HEK293 (cell line): ENCODE data around the gene CCND3.
A peak's percentile ranks its signal among the peaks of the same experiment; 100 is the strongest.

Experiments used
- GLI4 ChIP-seq: fragments of 450-650 bp; formaldehyde crosslinking; IDR thresholded peaks from 2 replicates; pipeline ENCODE4 v1.5.1; 2016; ENCODE audit warnings: missing biosample characterization, missing genetic modification characterization
- IKZF3 ChIP-seq: fragments of 450-650 bp; IDR thresholded peaks from 2 replicates; pipeline ENCODE4 v1.5.0; 2018; ENCODE audit warnings: missing biosample characterization, mild to moderate bottlenecking, missing genetic modification characterization, moderate library complexity
- MYNN ChIP-seq: fragments of 450-650 bp; formaldehyde crosslinking; IDR thresholded peaks from 2 replicates; pipeline ENCODE4 v1.5.1; 2016; ENCODE audit warnings: missing biosample characterization, missing genetic modification characterization, borderline replicate concordance
- OVOL3 ChIP-seq: fragments of 450-650 bp; formaldehyde crosslinking; IDR thresholded peaks from 2 replicates; pipeline ENCODE4 v1.5.1; 2016; ENCODE audit warnings: missing biosample characterization, missing genetic modification characterization
- WT1 ChIP-seq: fragments of 450-650 bp; formaldehyde crosslinking; IDR thresholded peaks from 2 replicates; pipeline ENCODE4 v1.5.1; 2016; ENCODE audit warnings: missing biosample characterization, missing genetic modification characterization
- ZBTB17 ChIP-seq: fragments of 450-650 bp; formaldehyde crosslinking; IDR thresholded peaks from 2 replicates; pipeline ENCODE4 v1.5.1; 2016; ENCODE audit warnings: missing biosample characterization, missing genetic modification characterization
- ZBTB48 ChIP-seq: fragments of 450-650 bp; formaldehyde crosslinking; IDR thresholded peaks from 2 replicates; pipeline ENCODE4 v1.5.1; 2016; ENCODE audit warnings: missing biosample characterization, missing genetic modification characterization
- ZBTB49 ChIP-seq: fragments of 450-650 bp; formaldehyde crosslinking; IDR thresholded peaks from 2 replicates; pipeline ENCODE4 v1.5.1; 2016; ENCODE audit warnings: missing biosample characterization, missing genetic modification characterization, low read depth
- ZBTB7A ChIP-seq: fragments of 450-650 bp; formaldehyde crosslinking; IDR thresholded peaks from 2 replicates; pipeline ENCODE4 v1.5.1; 2016; ENCODE audit warnings: low read depth, missing biosample characterization, missing genetic modification characterization
- ZFHX2 ChIP-seq: fragments of 450-650 bp; formaldehyde crosslinking; conservative IDR thresholded peaks from 2 replicates; pipeline ENCODE4 v1.5.1; 2016; ENCODE audit warnings: missing biosample characterization, missing genetic modification characterization
- ZNF146 ChIP-seq: fragments of 450-650 bp; formaldehyde crosslinking; IDR thresholded peaks from 2 replicates; pipeline ENCODE4 v1.5.1; 2016; ENCODE audit warnings: missing biosample characterization, missing genetic modification characterization
- ZNF157 ChIP-seq: fragments of 450-650 bp; formaldehyde crosslinking; IDR thresholded peaks from 2 replicates; pipeline ENCODE4 v1.5.1; 2016; ENCODE audit warnings: missing biosample characterization, missing genetic modification characterization
- ZNF16 ChIP-seq: fragments of 450-650 bp; formaldehyde crosslinking; IDR thresholded peaks from 2 replicates; pipeline ENCODE4 v1.5.1; 2016; ENCODE audit warnings: low read depth, missing biosample characterization, missing genetic modification characterization
- ZNF174 ChIP-seq: fragments of 450-650 bp; formaldehyde crosslinking; IDR thresholded peaks from 2 replicates; pipeline ENCODE4 v1.5.0; 2017; ENCODE audit warnings: missing biosample characterization, mild to moderate bottlenecking, missing genetic modification characterization
- ZNF211 ChIP-seq: fragments of 450-650 bp; formaldehyde crosslinking; IDR thresholded peaks from 2 replicates; pipeline ENCODE4 v1.5.1; 2016; ENCODE audit warnings: low read depth, missing biosample characterization, missing genetic modification characterization
- ZNF266 ChIP-seq: fragments of 450-650 bp; formaldehyde crosslinking; IDR thresholded peaks from 2 replicates; pipeline ENCODE4 v1.5.1; 2016; ENCODE audit warnings: missing biosample characterization, missing genetic modification characterization, low read depth
- ZNF335 ChIP-seq: fragments of 450-650 bp; formaldehyde crosslinking; conservative IDR thresholded peaks from 2 replicates; pipeline ENCODE4 v1.5.1; 2016; ENCODE audit warnings: missing biosample characterization, missing genetic modification characterization
- ZNF37A ChIP-seq: fragments of 450-650 bp; IDR thresholded peaks from 2 replicates; pipeline ENCODE4 v1.5.1; 2018; ENCODE audit warnings: missing biosample characterization, missing genetic modification characterization
- ZNF473 ChIP-seq: fragments of 450-650 bp; formaldehyde crosslinking; IDR thresholded peaks from 2 replicates; pipeline ENCODE4 v1.5.1; 2017; ENCODE audit warnings: missing biosample characterization, missing genetic modification characterization
- ZNF654 ChIP-seq: fragments of 450-650 bp; formaldehyde crosslinking; IDR thresholded peaks from 2 replicates; pipeline ENCODE4 v1.5.1; 2016; ENCODE audit warnings: low read depth, missing biosample characterization, missing genetic modification characterization
- ZNF785 ChIP-seq: fragments of 450-650 bp; formaldehyde crosslinking; IDR thresholded peaks from 2 replicates; pipeline ENCODE4 v1.5.1; 2016; ENCODE audit warnings: missing biosample characterization, missing genetic modification characterization
- ZNF843 ChIP-seq: fragments of 450-650 bp; formaldehyde crosslinking; IDR thresholded peaks from 2 replicates; pipeline ENCODE4 v1.5.1; 2016; ENCODE audit warnings: missing biosample characterization, missing genetic modification characterization
- ZSCAN23 ChIP-seq: fragments of 450-650 bp; formaldehyde crosslinking; IDR thresholded peaks from 2 replicates; pipeline ENCODE4 v1.5.1; 2016; ENCODE audit warnings: missing biosample characterization, missing genetic modification characterization
- ZXDB ChIP-seq: fragments of 450-650 bp; formaldehyde crosslinking; IDR thresholded peaks from 2 replicates; pipeline ENCODE4 v1.5.1; 2016; ENCODE audit warnings: missing biosample characterization, missing genetic modification characterization
- TF ChIP-seq, protein P1 (sequence below): fragments of 450-650 bp; formaldehyde crosslinking; IDR thresholded peaks from 2 replicates; pipeline ENCODE4; 2016; ENCODE audit warnings: missing biosample characterization, missing genetic modification characterization
- TF ChIP-seq, protein P2 (sequence below): fragments of 450-650 bp; formaldehyde crosslinking; IDR thresholded peaks from 2 replicates; pipeline ENCODE4 v1.5.1; 2016; ENCODE audit warnings: missing biosample characterization, missing genetic modification characterization, borderline replicate concordance
- TF ChIP-seq, protein P3 (sequence below): fragments of 450-650 bp; formaldehyde crosslinking; IDR thresholded peaks from 2 replicates; pipeline ENCODE4 v1.5.1; 2016; ENCODE audit warnings: missing biosample characterization, missing genetic modification characterization
- TF ChIP-seq, protein P4 (sequence below): fragments of 450-650 bp; formaldehyde crosslinking; IDR thresholded peaks from 2 replicates; pipeline ENCODE4 v1.5.1; 2017; ENCODE audit warnings: missing biosample characterization, missing genetic modification characterization
- TF ChIP-seq, protein P5 (sequence below): fragments of 450-650 bp; formaldehyde crosslinking; IDR thresholded peaks from 2 replicates; pipeline ENCODE4 v1.5.1; 2016; ENCODE audit warnings: missing biosample characterization, missing genetic modification characterization

CCND3 gene

DNA sequence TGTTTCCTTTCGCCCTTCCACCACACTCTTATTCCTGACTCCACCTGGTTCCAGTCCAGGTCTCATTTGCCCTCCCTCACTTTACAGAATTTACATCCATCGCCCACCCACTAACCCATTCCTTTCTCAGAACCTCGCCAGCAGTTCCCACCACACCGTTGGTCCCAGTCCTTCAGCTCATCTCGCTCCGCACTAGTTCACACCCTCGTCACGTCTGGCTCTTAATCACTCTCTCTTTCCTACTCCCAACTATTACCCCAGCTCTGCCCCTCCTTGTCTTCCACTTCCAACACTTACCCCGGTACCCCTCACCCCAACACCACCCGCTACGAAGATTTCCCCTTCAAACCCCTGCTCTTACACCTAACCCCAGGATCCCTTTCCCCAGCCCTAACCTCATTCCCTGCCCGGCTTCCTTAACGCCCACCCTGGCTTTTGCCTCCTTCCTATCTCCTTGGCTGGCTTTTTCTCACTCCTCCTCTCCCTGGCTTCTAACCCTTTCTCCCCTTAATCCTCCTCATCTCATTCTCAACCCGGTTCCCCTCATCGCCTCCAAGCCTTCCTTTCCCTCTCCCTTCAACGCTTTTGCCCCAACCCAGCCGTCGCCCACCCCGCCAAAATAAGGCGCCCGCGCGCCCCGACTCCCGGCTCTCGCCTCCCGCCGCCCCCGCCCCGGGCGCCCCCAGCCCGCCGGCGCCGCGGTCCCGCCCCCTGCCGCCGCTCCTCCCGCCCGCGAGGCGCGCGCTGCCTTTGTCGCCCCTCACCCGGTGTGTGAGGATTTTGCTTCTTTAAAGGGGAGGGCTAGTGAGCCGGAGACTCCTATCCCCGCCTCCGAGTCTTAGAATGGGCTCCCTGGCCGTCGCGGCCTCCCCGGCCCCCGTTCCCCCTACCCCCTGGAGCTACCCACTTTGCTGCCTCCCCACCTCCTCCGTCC, 47.0 kb downstream of the CCND3 start (continued):
- TF ChIP-seq, protein P1, sequence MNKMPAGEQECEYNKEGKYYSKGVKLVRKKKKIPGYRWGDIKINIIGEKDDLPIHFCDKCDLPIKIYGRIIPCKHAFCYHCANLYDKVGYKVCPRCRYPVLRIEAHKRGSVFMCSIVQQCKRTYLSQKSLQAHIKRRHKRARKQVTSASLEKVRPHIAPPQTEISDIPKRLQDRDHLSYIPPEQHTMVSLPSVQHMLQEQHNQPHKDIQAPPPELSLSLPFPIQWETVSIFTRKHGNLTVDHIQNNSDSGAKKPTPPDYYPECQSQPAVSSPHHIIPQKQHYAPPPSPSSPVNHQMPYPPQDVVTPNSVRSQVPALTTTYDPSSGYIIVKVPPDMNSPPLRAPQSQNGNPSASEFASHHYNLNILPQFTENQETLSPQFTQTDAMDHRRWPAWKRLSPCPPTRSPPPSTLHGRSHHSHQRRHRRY (tag by site-specific recombination), result no peak
- TF ChIP-seq ZBTB48 (tag by site-specific recombination), result peak; percentile 91
- TF ChIP-seq, protein P2, sequence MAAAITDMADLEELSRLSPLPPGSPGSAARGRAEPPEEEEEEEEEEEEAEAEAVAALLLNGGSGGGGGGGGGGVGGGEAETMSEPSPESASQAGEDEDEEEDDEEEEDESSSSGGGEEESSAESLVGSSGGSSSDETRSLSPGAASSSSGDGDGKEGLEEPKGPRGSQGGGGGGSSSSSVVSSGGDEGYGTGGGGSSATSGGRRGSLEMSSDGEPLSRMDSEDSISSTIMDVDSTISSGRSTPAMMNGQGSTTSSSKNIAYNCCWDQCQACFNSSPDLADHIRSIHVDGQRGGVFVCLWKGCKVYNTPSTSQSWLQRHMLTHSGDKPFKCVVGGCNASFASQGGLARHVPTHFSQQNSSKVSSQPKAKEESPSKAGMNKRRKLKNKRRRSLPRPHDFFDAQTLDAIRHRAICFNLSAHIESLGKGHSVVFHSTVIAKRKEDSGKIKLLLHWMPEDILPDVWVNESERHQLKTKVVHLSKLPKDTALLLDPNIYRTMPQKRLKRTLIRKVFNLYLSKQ, result no peak
- peak; percentile 66; the same call in 1 of the 2 replicates for TF ChIP-seq ZSCAN23
- TF ChIP-seq ZNF211 (tag by site-specific recombination), result no peak
- TF ChIP-seq, protein P3, sequence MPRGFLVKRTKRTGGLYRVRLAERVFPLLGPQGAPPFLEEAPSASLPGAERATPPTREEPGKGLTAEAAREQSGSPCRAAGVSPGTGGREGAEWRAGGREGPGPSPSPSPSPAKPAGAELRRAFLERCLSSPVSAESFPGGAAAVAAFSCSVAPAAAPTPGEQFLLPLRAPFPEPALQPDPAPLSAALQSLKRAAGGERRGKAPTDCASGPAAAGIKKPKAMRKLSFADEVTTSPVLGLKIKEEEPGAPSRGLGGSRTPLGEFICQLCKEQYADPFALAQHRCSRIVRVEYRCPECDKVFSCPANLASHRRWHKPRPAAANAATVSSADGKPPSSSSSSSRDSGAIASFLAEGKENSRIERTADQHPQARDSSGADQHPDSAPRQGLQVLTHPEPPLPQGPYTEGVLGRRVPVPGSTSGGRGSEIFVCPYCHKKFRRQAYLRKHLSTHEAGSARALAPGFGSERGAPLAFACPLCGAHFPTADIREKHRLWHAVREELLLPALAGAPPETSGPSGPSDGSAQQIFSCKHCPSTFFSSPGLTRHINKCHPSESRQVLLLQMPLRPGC (tag by site-specific recombination), result no peak
- TF ChIP-seq ZBTB7A (tag by site-specific recombination), result peak; percentile 83; the same call in 1 of the 2 replicates
- no peak for TF ChIP-seq ZNF654
- 0 out of 2 replicates have a peak, but pooled peaks have one; percentile 11 for TF ChIP-seq MYNN (tag by site-specific recombination)
- TF ChIP-seq, protein P4, sequence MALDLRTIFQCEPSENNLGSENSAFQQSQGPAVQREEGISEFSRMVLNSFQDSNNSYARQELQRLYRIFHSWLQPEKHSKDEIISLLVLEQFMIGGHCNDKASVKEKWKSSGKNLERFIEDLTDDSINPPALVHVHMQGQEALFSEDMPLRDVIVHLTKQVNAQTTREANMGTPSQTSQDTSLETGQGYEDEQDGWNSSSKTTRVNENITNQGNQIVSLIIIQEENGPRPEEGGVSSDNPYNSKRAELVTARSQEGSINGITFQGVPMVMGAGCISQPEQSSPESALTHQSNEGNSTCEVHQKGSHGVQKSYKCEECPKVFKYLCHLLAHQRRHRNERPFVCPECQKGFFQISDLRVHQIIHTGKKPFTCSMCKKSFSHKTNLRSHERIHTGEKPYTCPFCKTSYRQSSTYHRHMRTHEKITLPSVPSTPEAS (tag by site-specific recombination), result no peak
- TF ChIP-seq ZNF146, result no peak
- TF ChIP-seq ZBTB49 (tag by site-specific recombination), result no peak
- no peak for TF ChIP-seq GLI4 (tag by site-specific recombination)
- TF ChIP-seq ZXDB (tag by site-specific recombination), result no peak
- TF ChIP-seq ZBTB17 (tag by site-specific recombination), result peak; percentile 77
- no peak for TF ChIP-seq OVOL3 (tag by site-specific recombination)
- peak; percentile 82; the same call in 1 of the 2 replicates for TF ChIP-seq ZFHX2 (tag by site-specific recombination)
- TF ChIP-seq ZNF335 (tag by site-specific recombination), result peak; percentile 71
- no peak for TF ChIP-seq ZNF174 (tag by site-specific recombination)
- TF ChIP-seq ZNF473 (tag by site-specific recombination), result no peak
- TF ChIP-seq, protein P5, sequence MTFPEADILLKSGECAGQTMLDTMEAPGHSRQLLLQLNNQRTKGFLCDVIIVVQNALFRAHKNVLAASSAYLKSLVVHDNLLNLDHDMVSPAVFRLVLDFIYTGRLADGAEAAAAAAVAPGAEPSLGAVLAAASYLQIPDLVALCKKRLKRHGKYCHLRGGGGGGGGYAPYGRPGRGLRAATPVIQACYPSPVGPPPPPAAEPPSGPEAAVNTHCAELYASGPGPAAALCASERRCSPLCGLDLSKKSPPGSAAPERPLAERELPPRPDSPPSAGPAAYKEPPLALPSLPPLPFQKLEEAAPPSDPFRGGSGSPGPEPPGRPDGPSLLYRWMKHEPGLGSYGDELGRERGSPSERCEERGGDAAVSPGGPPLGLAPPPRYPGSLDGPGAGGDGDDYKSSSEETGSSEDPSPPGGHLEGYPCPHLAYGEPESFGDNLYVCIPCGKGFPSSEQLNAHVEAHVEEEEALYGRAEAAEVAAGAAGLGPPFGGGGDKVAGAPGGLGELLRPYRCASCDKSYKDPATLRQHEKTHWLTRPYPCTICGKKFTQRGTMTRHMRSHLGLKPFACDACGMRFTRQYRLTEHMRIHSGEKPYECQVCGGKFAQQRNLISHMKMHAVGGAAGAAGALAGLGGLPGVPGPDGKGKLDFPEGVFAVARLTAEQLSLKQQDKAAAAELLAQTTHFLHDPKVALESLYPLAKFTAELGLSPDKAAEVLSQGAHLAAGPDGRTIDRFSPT, result no peak
- no peak for TF ChIP-seq ZNF157 (tag by site-specific recombination)
- peak; percentile 18; the same call in 1 of the 2 replicates for TF ChIP-seq ZNF843 (tag by site-specific recombination)
- TF ChIP-seq ZNF266 (tag by site-specific recombination), result 0 out of 2 replicates have a peak, but pooled peaks have one; percentile 7
- 0 out of 2 replicates have a peak, but pooled peaks have one; percentile 13 for TF ChIP-seq ZNF785 (tag by site-specific recombination)
- peak; percentile 27; the same call in 1 of the 2 replicates for TF ChIP-seq WT1 (tag by site-specific recombination)
- no peak for TF ChIP-seq ZNF37A (tag by site-specific recombination)
- no peak for TF ChIP-seq ZNF16 (tag by site-specific recombination)
- TF ChIP-seq IKZF3 (tag by site-specific recombination), result no peak
